GM19455 (cell line): ENCODE data around the gene SLC25A4.
"Not testable (repeated sequence)": the region's sequence is repeated elsewhere in the genome, so short reads cannot be mapped to it uniquely, and the experiment has no call there.

Experiments used
- ATAC-seq: cut with Tn5 transposase; IDR thresholded peaks from one replicate; pipeline ENCODE4 v1.9.1; 2021; ENCODE audit not compliant: unreplicated experiment

Gene SLC25A4

GRCh38 chr4:185171373-185172071, 28.5 kb downstream of the SLC25A4 start:
- ATAC-seq = peak; percentile 73

- ATAC-seq = no peak
These were observed 36.4 kb downstream of the SLC25A4 start for GRCh38 chr4:185179488-185179887.

GRCh38 chr4:185182239-185182638, 39.2 kb downstream of the SLC25A4 start:
- no peak for ATAC-seq

GRCh38 chr4:185183622-185184281, 40.7 kb downstream of the SLC25A4 start:
- ATAC-seq = peak; percentile 59

- no peak for ATAC-seq
These were observed 43.7 kb downstream of the SLC25A4 start for GRCh38 chr4:185186769-185187168.

GRCh38 chr4:185189606-185190305, 46.7 kb downstream of the SLC25A4 start:
- no peak for ATAC-seq

GRCh38 chr4:185190306-185190856, 47.3 kb downstream of the SLC25A4 start:
- ATAC-seq = no peak

- peak; percentile 83 for ATAC-seq
These were observed 49.0 kb downstream of the SLC25A4 start for GRCh38 chr4:185192059-185192458.

- ATAC-seq = no peak
These were observed 52.1 kb downstream of the SLC25A4 start for GRCh38 chr4:185194924-185195888.

GRCh38 chr4:185196437-185196836, 53.4 kb downstream of the SLC25A4 start:
- ATAC-seq = no peak

GRCh38 chr4:185198189-185198588, 55.1 kb downstream of the SLC25A4 start:
- not testable (repeated sequence) for ATAC-seq
